GM12878 (cell line): Measurements from ENCODE around the gene ZDHHC14. TPM values are rescaled to one million over a fixed set of nuclear protein-coding genes. Genes with fewer than 3 reads are reported as not detected.

ENCODE experiments used
- ATAC-seq: fragments of 200-7000 bp; cut with Tn5 transposase; 3 replicates; pipeline ENCODE4 v1.9.1; 2020; ENCODE audit warnings: mild to moderate bottlenecking, moderate library complexity
- BruUV-seq: library from RNA; stranded (reverse); fragments of 400-500 nt; replicated peaks from 2 replicates; lab custom pipeline; 2021; lab: Mats Ljungman, UMichigan
- CTCF ChIA-PET: fragments of 300-600 bp; sonication (Branson Sonifier 250); formaldehyde crosslinking; extraction: SDS; loops from one replicate; lab custom pipeline; 2021; ENCODE audit warnings: inconsistent platforms; lab: Yijun Ruan, JAX
- POLR2A ChIA-PET: fragments of 350-600 bp; formaldehyde crosslinking; extraction: SDS; loops from one replicate; lab custom pipeline; 2021; ENCODE audit warnings: inconsistent platforms; lab: Charles Lee
- RAD21 ChIA-PET: fragments of 300-600 bp; sonication (Branson Sonifier 250); formaldehyde crosslinking; loops from one replicate; lab custom pipeline; 2023; ENCODE audit warnings: antibody characterized with exemption; ENCODE audit not compliant: unreplicated experiment; lab: Charles Lee
- SMC1A ChIA-PET: fragments of 300-600 bp; sonication (Branson Sonifier 250); formaldehyde crosslinking; loops from one replicate; lab custom pipeline; 2023; ENCODE audit not compliant: unreplicated experiment, uncharacterized antibody; lab: Charles Lee
- DNase-seq: peaks from one replicate; pipeline ENCODE4 v3.0.0-alpha.2; 2011; ENCODE audit warnings: low read depth, low spot score
- FAIRE-seq: peaks from 3 replicates; lab custom pipeline; 2011; peaks lifted over from hg19 to GRCh38; lab: Jason Lieb, UNC
- H2AFZ ChIP-seq: 2 replicates; pipeline ENCODE4 v1.6.0; 2011; ENCODE audit warnings: low read depth, low read length, control low read depth; ENCODE audit not compliant: control insufficient read depth
- H3K27ac ChIP-seq: 2 replicates; pipeline ENCODE4 v1.5.1; 2011; ENCODE audit warnings: control low read depth; ENCODE audit not compliant: control insufficient read depth, insufficient read depth
- H3K27me3 ChIP-seq, 2 experiments: replicated peaks in 1 of 2; 2 replicates each; pipeline versions ENCODE4 v1.6.0 to v1.6.1; 2011; ENCODE audit warnings: low read length in 1 of 2; ENCODE audit not compliant: control insufficient read depth in 2 of 2, insufficient read depth in 2 of 2
- H3K36me3 ChIP-seq, 2 experiments: 2 replicates each; pipeline ENCODE4 v1.5.1; 2011; ENCODE audit warnings: low read length in 1 of 2; ENCODE audit not compliant: control insufficient read depth in 2 of 2, insufficient read depth in 2 of 2
- H3K4me1 ChIP-seq: 2 replicates; pipeline ENCODE4 v1.6.1; 2011; ENCODE audit warnings: mild to moderate bottlenecking, low read length, moderate library complexity, mixed read lengths; ENCODE audit not compliant: control insufficient read depth, insufficient read depth
- H3K4me2 ChIP-seq: 2 replicates; pipeline ENCODE4 v1.6.0; 2011; ENCODE audit warnings: control low read depth; ENCODE audit not compliant: control insufficient read depth, insufficient read depth
- H3K4me3 ChIP-seq: fragments of 200-600 bp; sonication (generic); 2 replicates; pipeline ENCODE4 v1.5.1; 2016
- H3K79me2 ChIP-seq: 2 replicates; pipeline ENCODE4 v1.6.0; 2011; ENCODE audit warnings: low read length; ENCODE audit not compliant: control insufficient read depth, insufficient read depth
- H3K9ac ChIP-seq: 2 replicates; pipeline ENCODE4 v1.8.0; 2011; ENCODE audit warnings: low read length, control low read depth, mixed read lengths; ENCODE audit not compliant: control insufficient read depth, insufficient read depth
- H3K9me3 ChIP-seq: replicated peaks from 3 replicates; pipeline ENCODE4 v1.5.1; 2011; ENCODE audit warnings: mild to moderate bottlenecking, low read length; ENCODE audit not compliant: control insufficient read depth, insufficient read depth
- H4K20me1 ChIP-seq: 2 replicates; pipeline ENCODE4 v1.6.0; 2011; ENCODE audit not compliant: control insufficient read depth, insufficient read depth
- BCLAF1 ChIP-seq: fragments of 450-650 bp; IDR thresholded peaks from 2 replicates; pipeline ENCODE4 v1.6.1; 2017; ENCODE audit warnings: antibody characterized with exemption, mild to moderate bottlenecking, moderate library complexity
- CBX3 ChIP-seq: fragments of 200-600 bp; sonication (generic); IDR thresholded peaks from 2 replicates; pipeline ENCODE4 v1.6.1; 2016; ENCODE audit warnings: low read depth, borderline replicate concordance
- CTCF ChIP-seq, 3 experiments: IDR thresholded peaks in 2 of 3; conservative IDR thresholded peaks in 1 of 3; 2 replicates each; pipeline ENCODE4 v1.5.1; 2011; ENCODE audit warnings: low read depth in 3 of 3, low read length in 3 of 3, mild to moderate bottlenecking in 3 of 3, control low read depth in 2 of 3, moderate library complexity in 2 of 3, inconsistent platforms in 1 of 3, mixed read lengths in 1 of 3; ENCODE audit not compliant: control insufficient read depth in 2 of 3, insufficient read depth in 1 of 3; ENCODE audit errors: extremely low read depth in 1 of 3
- MYB ChIP-seq: fragments of 150-350 bp; IDR thresholded peaks from 2 replicates; pipeline ENCODE4 v1.6.1; 2014; ENCODE audit warnings: mild to moderate bottlenecking, low read depth, low read length, borderline replicate concordance
- NR2C1 ChIP-seq: fragments of 450-650 bp; IDR thresholded peaks from 2 replicates; pipeline ENCODE4 v1.6.1; 2017; ENCODE audit warnings: antibody characterized with exemption, mild to moderate bottlenecking, moderate library complexity
- NRF1 ChIP-seq: conservative IDR thresholded peaks from 2 replicates; pipeline ENCODE4 v1.6.1; 2011; ENCODE audit warnings: mild to moderate bottlenecking, low read depth, low read length, improper control_type of control experiment
- SKIL ChIP-seq: fragments of 450-650 bp; IDR thresholded peaks from 2 replicates; pipeline ENCODE4 v1.6.1; 2017; ENCODE audit warnings: mild to moderate bottlenecking, low read depth, inconsistent platforms; ENCODE audit not compliant: poor library complexity, severe bottlenecking
- SREBF1 ChIP-seq: IDR thresholded peaks from 2 replicates; pipeline ENCODE4 v1.6.1; 2012; ENCODE audit warnings: mild to moderate bottlenecking, low read length
- SUPT20H ChIP-seq: IDR thresholded peaks from 2 replicates; pipeline ENCODE4 v1.6.1; 2011; ENCODE audit warnings: low read depth, mild to moderate bottlenecking, low read length, moderate library complexity, borderline replicate concordance; ENCODE audit not compliant: control insufficient read depth
- ZBTB33 ChIP-seq: fragments of 450-650 bp; IDR thresholded peaks from 2 replicates; pipeline ENCODE4 v1.6.1; 2017; ENCODE audit warnings: mild to moderate bottlenecking
- ZNF622 ChIP-seq: fragments of 450-650 bp; IDR thresholded peaks from 2 replicates; pipeline ENCODE4 v1.6.1; 2017; ENCODE audit warnings: mild to moderate bottlenecking, inconsistent platforms
- WGBS: methylation state at CpG from one replicate; pipeline ENCODE4 v1.1.6; 2016; ENCODE audit warnings: low lambda C conversion rate; ENCODE audit not compliant: insufficient replicate concordance, insufficient coverage; ENCODE audit errors: missing lambda C conversion rate; 5-methylcytosine and 5-hydroxymethylcytosine counted together
- in situ Hi-C: fragments of 300-500 bp; cut with MboI; formaldehyde crosslinking; loops from 9 replicates; pipeline ENCODE4 v1.14.3; 2018; ENCODE audit warnings: mixed read lengths
- intact Hi-C: fragments of 100-400 bp; cut with micrococcal nuclease; formaldehyde crosslinking; loops from one replicate; pipeline ENCODE4 v1.14.2; 2022; ENCODE audit not compliant: unreplicated experiment
- polyA plus RNA-seq, 11 experiments: library from polyadenylated mRNA; depleted of rRNA in 4 of 11; unstranded in 6 of 11; stranded (reverse) in 5 of 11; fragments of >200 nt; fragmentation: Nextera tagmentation in 4 of 11; fragmentation: Illumina TruSeq in 1 of 11; extraction: Ambion mirVana in 4 of 11; extraction: Trizol in 1 of 11; gene quantifications; 1 replicate in 1 of 11; 2 replicates in 10 of 11; pipeline versions ENCODE4 v1.2.1 to v1.2.3, GENCODE V29; 2011 to 2016; ENCODE audit warnings: inconsistent platforms in 2 of 11, missing spikeins in 2 of 11, low read depth in 1 of 11
- total RNA-seq, 4 experiments: library from RNA; depleted of rRNA in 3 of 4; stranded (reverse); fragments of >200 nt in 3 of 4; fragmentation: Illumina TruSeq in 1 of 4; extraction: Trizol in 1 of 4; gene quantifications; 2 replicates each; pipeline versions ENCODE4 v1.2.1 to v1.2.3, GENCODE V29; 2013 to 2021

ZDHHC14 gene
- total and polyA plus RNA-seq, 10 of the 15 experiments (the other 5 are each of a cell fraction or from before 2014, with no cell fraction given) = 0.15 to 16.0 (median 0.76) TPM; not detected in 1

GRCh38 chr6:157689875-157690274, 308.9 kb downstream of the ZDHHC14 start (continued):
- TF ChIP-seq SUPT20H (no peak), MYB (no peak), SREBF1 (no peak), BCLAF1 (no peak)
- TF ChIP-seq, all 136 proteins: peak for 0

- Histone ChIP-seq H3K36me3 (no peaks in the 10 kb centered on the region), H3K4me2 (no peak overlapping the region), H3K79me2 (no peaks in the 10 kb centered on the region), H2AFZ (no peak overlapping the region), H4K20me1 (no peaks in the 10 kb centered on the region), H3K4me1 (no peaks in the 10 kb centered on the region), H3K4me3 (no peak overlapping the region), H3K27ac (no peak overlapping the region), H3K9me3 (no peaks in the 10 kb centered on the region), H3K27me3 (peaks cover 0 to 8% of the 10 kb centered on the region in 2 experiments; a peak in 3 of 4 replicates), H3K9ac (no peak overlapping the region)
- in situ Hi-C loops (no loop called here), intact Hi-C loops (no loop called here)
- ChIA-PET CTCF (no interaction called here), SMC1A (interaction anchor here (1.1 kb wide), 1 partner anchor 119 kb away, joined by 3 read pairs; no protein-coding TSS in a partner anchor), POLR2A (interaction anchor here (0.6 kb wide), 1 partner anchor 21 kb away, joined by 5 read pairs; no protein-coding TSS in a partner anchor), RAD21 (no interaction called here)
- no TSS peak for BruUV-seq
- FAIRE-seq (no peak), ATAC-seq (no peak), DNase-seq (no peak)
- no peak for TF ChIP-seq SKIL
- TF ChIP-seq SUPT20H = no peak
- no peak for TF ChIP-seq NRF1
- TF ChIP-seq CTCF (IDR thresholded peaks at IDR 0.05 in 2 of 3, conservative IDR thresholded peaks at IDR 0.05 in 1 of 3; ENCODE audit: control insufficient read depth in 2 of 3, extremely low read depth in 1 of 3, insufficient read depth in 1 of 3, low read depth in 3 of 3, low read length in 3 of 3) = no peak
- TF ChIP-seq ZBTB33 = no peak
- TF ChIP-seq CBX3 = no peak
- no peak for TF ChIP-seq ZNF622
- no peak for TF ChIP-seq NR2C1
- WGBS = 67% methylated on average over 15 of the region's 16 CpGs
Observed at GRCh38 chr6:157690441-157691210, 309.6 kb downstream of the ZDHHC14 start.
